Measurements from ENCODE around the gene LRRC26.

LRRC26 gene

DNA sequence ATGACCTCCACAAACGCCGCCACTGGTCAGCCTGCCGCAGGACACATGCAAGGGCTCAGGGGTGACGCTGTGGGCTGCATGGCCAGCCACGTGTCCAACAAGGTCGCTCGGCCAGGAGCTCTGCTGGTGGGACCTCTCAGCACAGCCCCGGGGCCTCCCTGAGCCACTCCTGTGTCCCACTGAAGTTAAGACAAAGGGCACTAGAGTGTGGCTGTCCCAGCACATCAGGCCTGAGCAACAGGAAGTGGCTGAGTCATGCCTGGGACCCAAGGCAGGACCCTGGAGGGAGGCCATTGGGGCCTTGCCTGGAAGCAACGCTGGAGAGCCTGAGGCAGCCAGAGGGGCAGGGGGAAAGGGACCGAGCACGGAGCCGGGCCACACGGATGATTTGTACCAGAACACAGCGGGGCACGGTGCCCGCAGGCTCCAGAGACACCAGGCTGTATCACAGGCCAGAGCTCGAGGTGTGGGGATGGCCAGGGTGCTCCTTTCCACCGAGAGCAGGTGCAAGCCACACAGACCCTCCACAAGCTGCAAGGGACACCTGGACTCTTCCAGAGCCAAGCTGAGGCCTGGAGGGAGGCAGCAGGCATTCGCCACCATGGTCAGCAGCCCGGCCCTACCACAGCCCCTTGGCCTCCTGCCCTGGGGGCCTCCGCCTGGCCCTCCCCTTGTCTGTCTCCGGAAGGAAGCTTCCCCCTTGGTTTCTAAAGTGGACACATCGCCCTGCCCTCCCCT lies 8.5 kb upstream of the LRRC26 start:
- TF ChIP-seq, protein P1, sequence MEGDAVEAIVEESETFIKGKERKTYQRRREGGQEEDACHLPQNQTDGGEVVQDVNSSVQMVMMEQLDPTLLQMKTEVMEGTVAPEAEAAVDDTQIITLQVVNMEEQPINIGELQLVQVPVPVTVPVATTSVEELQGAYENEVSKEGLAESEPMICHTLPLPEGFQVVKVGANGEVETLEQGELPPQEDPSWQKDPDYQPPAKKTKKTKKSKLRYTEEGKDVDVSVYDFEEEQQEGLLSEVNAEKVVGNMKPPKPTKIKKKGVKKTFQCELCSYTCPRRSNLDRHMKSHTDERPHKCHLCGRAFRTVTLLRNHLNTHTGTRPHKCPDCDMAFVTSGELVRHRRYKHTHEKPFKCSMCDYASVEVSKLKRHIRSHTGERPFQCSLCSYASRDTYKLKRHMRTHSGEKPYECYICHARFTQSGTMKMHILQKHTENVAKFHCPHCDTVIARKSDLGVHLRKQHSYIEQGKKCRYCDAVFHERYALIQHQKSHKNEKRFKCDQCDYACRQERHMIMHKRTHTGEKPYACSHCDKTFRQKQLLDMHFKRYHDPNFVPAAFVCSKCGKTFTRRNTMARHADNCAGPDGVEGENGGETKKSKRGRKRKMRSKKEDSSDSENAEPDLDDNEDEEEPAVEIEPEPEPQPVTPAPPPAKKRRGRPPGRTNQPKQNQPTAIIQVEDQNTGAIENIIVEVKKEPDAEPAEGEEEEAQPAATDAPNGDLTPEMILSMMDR (conservative IDR thresholded peaks at IDR 0.05; ENCODE audit: low read depth, low read length), result no peak
- H3K4me3 ChIP-seq (ENCODE audit: low read depth, low read length), result no peak overlapping the region
- DNase-seq (ENCODE audit: low read depth), result no peak

DNA sequence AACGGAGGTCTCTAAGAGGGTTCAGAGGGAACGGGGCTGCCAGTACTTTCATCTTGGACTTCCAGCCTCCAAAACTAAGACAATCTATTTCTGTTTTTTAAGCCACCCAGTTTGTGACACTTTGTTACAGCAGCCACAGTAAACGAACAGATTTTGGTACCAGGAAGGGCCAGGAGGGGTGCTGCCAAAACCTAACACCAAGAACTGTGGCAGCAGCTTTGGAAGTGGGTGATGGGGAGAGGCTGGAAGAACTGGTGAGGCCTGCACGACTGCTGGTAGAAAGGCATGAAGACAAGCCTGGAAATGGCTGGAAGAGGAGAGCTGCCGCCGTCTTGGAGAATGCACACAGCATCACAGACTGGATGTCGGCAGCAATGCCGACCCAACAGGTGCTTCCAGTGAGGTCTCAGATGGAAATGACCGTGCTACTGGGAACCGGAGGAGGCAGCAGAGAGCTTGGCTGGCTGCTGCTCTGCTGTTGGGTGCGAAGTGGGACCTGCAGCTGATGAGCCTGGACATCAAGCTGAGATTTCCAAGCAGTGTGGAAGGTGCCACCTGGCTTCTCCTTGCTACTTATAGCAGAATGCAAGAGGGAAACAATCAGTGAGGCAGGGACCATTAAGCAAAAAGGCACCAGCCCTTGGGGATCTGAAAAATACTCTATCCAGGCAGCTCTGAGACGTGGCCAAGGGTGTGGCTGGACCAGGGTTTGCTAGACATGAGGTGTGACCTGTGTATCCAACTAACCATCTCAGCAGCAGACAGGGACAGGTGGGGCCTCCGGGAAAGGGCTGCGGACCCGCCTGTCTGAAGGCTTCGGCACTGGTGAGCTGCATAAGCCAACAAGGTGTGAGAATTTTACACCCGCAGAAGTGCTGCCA lies 6.7 kb upstream of the LRRC26 start:
- peak; percentile 67 for DNase-seq (ENCODE audit: low read depth)
- TF ChIP-seq, protein P1 (conservative IDR thresholded peaks at IDR 0.05; ENCODE audit: low read depth, low read length), result peak; percentile 78
- H3K4me3 ChIP-seq (ENCODE audit: low read depth, low read length), result no peak overlapping the region

DNA sequence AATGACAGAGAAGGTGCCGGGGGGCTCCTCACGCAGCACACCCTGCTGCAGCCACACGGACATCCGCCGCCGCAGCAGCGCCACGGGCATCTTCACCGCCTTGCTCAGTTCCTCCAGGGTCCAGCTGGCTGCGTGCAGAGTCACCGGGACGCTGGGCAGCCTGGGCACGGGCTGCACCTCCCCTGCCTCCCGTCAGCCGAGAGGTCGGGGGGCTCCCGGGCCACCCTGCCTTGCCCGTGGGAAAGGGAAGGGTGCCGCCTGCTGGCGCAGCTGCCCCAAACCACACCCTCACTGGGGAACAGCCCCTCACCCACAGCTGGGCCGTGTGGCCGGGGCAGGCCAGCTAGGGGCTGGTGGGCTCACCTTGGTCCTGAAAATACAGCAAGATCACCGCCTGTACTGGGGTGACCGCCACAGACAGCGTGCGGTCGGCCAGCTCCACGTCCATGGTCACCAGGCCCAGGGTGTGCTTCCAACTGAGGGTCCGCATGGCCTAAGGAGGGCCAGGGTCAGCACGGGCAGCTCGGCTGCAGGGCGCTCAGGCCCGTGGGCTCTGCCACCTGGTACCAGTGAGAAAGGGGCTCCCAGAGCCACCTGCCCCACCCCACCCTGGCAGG lies 5.6 kb upstream of the LRRC26 start:
- TF ChIP-seq, protein P1 (conservative IDR thresholded peaks at IDR 0.05; ENCODE audit: low read depth, low read length), result peak; percentile 39
- no peak overlapping the region for H3K4me3 ChIP-seq (ENCODE audit: low read depth, low read length)
- no peak for DNase-seq (ENCODE audit: low read depth)

DNA sequence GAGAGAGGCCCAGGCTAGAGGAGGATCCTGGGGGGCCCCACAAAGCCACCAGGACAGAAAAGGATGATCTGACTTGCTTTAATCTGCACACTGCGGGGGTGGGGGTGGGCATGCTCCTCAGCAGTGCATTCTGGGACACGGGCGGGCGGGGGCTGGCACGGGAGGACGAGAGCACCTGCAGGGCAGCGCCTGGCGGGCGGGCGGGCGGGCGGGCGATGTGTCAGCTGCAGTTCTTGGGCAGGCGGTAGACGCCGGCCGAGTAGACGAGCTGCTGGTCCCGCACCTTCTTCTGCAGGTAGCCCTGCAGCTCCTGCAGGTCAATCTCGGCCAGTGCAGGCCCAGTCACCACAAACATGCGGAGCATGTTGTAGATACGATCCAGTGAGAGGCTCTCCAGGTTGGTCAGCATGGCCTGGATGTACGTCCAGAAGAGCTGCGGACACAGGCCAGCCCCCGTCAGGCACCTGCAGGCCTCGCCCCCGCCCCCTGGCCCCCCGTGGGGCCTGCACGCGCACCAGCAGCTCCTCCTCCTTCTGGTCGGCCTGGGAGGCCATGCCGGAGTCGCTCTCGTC lies 5.0 kb upstream of the LRRC26 start:
- TF ChIP-seq, protein P1 (conservative IDR thresholded peaks at IDR 0.05; ENCODE audit: low read depth, low read length), result no peak
- H3K4me3 ChIP-seq (ENCODE audit: low read depth, low read length), result no peak overlapping the region
- DNase-seq (ENCODE audit: low read depth), result no peak

DNA sequence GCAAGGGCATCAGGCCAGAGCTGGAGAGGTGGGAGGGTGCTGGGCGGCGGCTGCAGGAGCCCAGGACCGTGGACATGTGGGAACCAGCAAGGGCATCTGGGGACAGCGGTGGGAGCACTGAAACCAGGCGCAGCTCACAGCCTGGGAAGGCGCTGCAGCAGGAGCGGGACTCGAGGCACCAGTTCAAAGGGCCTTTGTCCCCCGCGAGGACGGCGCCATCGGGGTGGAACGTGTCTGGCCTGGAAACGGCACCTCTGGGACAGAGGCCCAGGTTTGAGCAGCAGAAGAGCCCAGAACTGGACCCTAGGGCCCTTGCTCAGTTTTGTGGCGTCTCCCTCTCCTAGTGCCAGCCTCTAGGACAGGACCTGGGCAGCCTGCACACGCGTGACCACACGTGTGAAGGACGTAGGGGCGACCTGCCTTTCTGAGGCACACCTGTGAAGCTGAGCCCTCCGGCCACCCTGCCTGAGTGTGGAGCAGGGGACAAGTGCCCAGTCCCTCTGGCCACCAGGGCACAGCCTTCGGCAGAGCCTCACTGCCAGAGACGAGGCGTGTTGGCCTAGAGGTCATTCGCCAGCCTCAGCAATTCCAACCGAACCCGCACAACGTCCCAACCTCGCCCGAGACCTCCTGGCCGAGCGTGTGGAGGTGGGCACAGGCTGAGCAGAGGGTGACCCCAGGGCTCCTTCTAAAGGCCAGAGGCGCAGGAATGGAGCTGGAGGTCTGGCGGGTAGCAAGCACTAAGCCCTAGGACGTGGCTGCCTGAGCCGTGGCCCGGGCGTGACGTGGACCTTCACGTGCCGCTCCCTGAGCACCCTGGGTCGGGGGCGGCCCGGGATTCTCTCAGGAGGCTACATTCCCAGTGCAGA lies 4.2 kb upstream of the LRRC26 start:
- TF ChIP-seq, protein P1 (conservative IDR thresholded peaks at IDR 0.05; ENCODE audit: low read depth, low read length), result no peak
- H3K4me3 ChIP-seq (ENCODE audit: low read depth, low read length), result no peak overlapping the region
- DNase-seq (ENCODE audit: low read depth), result no peak

All from choroid plexus epithelial cell (primary cell).